Adipocyte (in vitro differentiated cells): ENCODE data around the gene FZR1.
"Not testable (repeated sequence)": the region's sequence is repeated elsewhere in the genome, so short reads cannot be mapped to it uniquely, and the experiment has no call there.

Experiments
- DNase-seq: peaks from one replicate; pipeline ENCODE4 v3.0.0-alpha.2; 2015; ENCODE audit warnings: low read depth
- H3K27me3 ChIP-seq: replicated peaks from 2 replicates; pipeline ENCODE4 v1.7.0; 2013; ENCODE audit warnings: mild to moderate bottlenecking, low read length, moderate library complexity; ENCODE audit not compliant: control insufficient read depth, insufficient read depth
- H3K36me3 ChIP-seq: 2 replicates; pipeline ENCODE4 v1.7.0; 2013; ENCODE audit warnings: low read length, mild to moderate bottlenecking, moderate library complexity; ENCODE audit not compliant: control insufficient read depth, insufficient read depth, severe bottlenecking
- H3K4me1 ChIP-seq: 2 replicates; pipeline ENCODE4 v1.7.0; 2013; ENCODE audit warnings: mild to moderate bottlenecking, low read length, moderate library complexity; ENCODE audit not compliant: control insufficient read depth, insufficient read depth
- H3K4me3 ChIP-seq: 2 replicates; pipeline ENCODE4 v1.7.0; 2013; ENCODE audit warnings: mild to moderate bottlenecking, low read length, moderate library complexity
- H3K9ac ChIP-seq: 2 replicates; pipeline ENCODE4 v1.7.0; 2013; ENCODE audit warnings: mild to moderate bottlenecking, low read length, moderate library complexity
- H3K9me3 ChIP-seq: 2 replicates; pipeline ENCODE4 v1.7.0; 2013; ENCODE audit warnings: mild to moderate bottlenecking, low read length, moderate library complexity; ENCODE audit not compliant: control insufficient read depth

FZR1 gene

GRCh38 chr19:3576696-3577443 lies 70.8 kb downstream of the FZR1 start:
- Histone ChIP-seq H3K27me3 (no peaks in the 10 kb centered on the region), H3K4me1 (peaks cover 27% of the 10 kb centered on the region), H3K9ac (peak overlapping the region; percentile 49), H3K36me3 (peaks cover 5% of the 10 kb centered on the region), H3K4me3 (peak overlapping the region; percentile 65), H3K9me3 (no peaks in the 10 kb centered on the region)
- no peak for DNase-seq

GRCh38 chr19:3577723-3578344 lies 71.7 kb downstream of the FZR1 start:
- Histone ChIP-seq H3K9me3 (no peaks in the 10 kb centered on the region), H3K36me3 (peaks cover 5% of the 10 kb centered on the region), H3K4me3 (no peak overlapping the region), H3K27me3 (no peaks in the 10 kb centered on the region), H3K4me1 (peaks cover 23% of the 10 kb centered on the region), H3K9ac (no peak overlapping the region)
- DNase-seq = no peak

- no peaks in the 10 kb centered on the region for H3K9me3 ChIP-seq
- H3K4me1 ChIP-seq = peaks cover 23% of the 10 kb centered on the region
- DNase-seq = no peak
- H3K9ac ChIP-seq = no peak overlapping the region
- no peaks in the 10 kb centered on the region for H3K27me3 ChIP-seq
- H3K4me3 ChIP-seq = no peak overlapping the region
- peaks cover 5% of the 10 kb centered on the region for H3K36me3 ChIP-seq
Measured at GRCh38 chr19:3578390-3578789, 72.3 kb downstream of the FZR1 start.

GRCh38 chr19:3580156-3580934 lies 74.2 kb downstream of the FZR1 start:
- peak overlapping the region; percentile 70 for H3K9ac ChIP-seq
- peaks cover 1% of the 10 kb centered on the region for H3K36me3 ChIP-seq
- peak overlapping the region; percentile 51 for H3K4me3 ChIP-seq
- DNase-seq = peak; percentile 85
- H3K9me3 ChIP-seq = no peaks in the 10 kb centered on the region
- peaks cover 23% of the 10 kb centered on the region for H3K4me1 ChIP-seq
- no peaks in the 10 kb centered on the region for H3K27me3 ChIP-seq

- H3K4me1 ChIP-seq = peaks cover 13% of the 10 kb centered on the region
- H3K36me3 ChIP-seq, H3K9ac ChIP-seq, H3K9me3 ChIP-seq, H3K4me3 ChIP-seq, H3K27me3 ChIP-seq, DNase-seq: not testable (repeated sequence)
Measured at GRCh38 chr19:3581792-3582191, 75.7 kb downstream of the FZR1 start.

- not testable (repeated sequence) for H3K9ac ChIP-seq, H3K27me3 ChIP-seq, H3K36me3 ChIP-seq, H3K4me3 ChIP-seq, H3K9me3 ChIP-seq, DNase-seq
- peaks cover 13% of the 10 kb centered on the region for H3K4me1 ChIP-seq
Measured at GRCh38 chr19:3584036-3584802, 78.1 kb downstream of the FZR1 start.

- H3K4me1 ChIP-seq = peaks cover 3% of the 10 kb centered on the region
- peak; percentile 13 for DNase-seq
Measured at GRCh38 chr19:3585301-3586126, 79.4 kb downstream of the FZR1 start, which contains the start of gene GIPC3. GIPC3 (plus strand) TSS chr19:3585478; CDS start chr19:3585598, 120 bp downstream.

GRCh38 chr19:3586127-3586626 lies 80.1 kb downstream of the FZR1 start:
- no peaks in the 10 kb centered on the region for H3K36me3 ChIP-seq
- no peaks in the 10 kb centered on the region for H3K9me3 ChIP-seq
- peak; percentile 39 for DNase-seq
- no peaks in the 10 kb centered on the region for H3K4me1 ChIP-seq
- H3K27me3 ChIP-seq = peaks cover 9% of the 10 kb centered on the region
- H3K4me3 ChIP-seq = no peak overlapping the region
- no peak overlapping the region for H3K9ac ChIP-seq

More at GRCh38 chr19:3585301-3586126, 79.4 kb downstream of the FZR1 start, which contains the start of gene GIPC3:
- Histone ChIP-seq H3K4me3 (peak within 1 kb of the TSS; percentile 50), H3K36me3 (no peaks in the 10 kb centered on the region), H3K27me3 (peaks cover 9% of the 10 kb centered on the region), H3K9me3 (no peaks in the 10 kb centered on the region), H3K9ac (no peak within 1 kb of the TSS)

GRCh38 chr19:3586707-3587346 lies 80.7 kb downstream of the FZR1 start:
- Histone ChIP-seq H3K9ac (no peak overlapping the region), H3K4me3 (no peak overlapping the region), H3K36me3 (no peaks in the 10 kb centered on the region), H3K4me1 (no peaks in the 10 kb centered on the region), H3K27me3 (peaks cover 9% of the 10 kb centered on the region), H3K9me3 (no peaks in the 10 kb centered on the region)
- DNase-seq = no peak
